HepG2 (cell line): ENCODE results near the gene DDHD1. TPM values are rescaled to one million over a fixed set of nuclear protein-coding genes. Genes with fewer than 3 reads are reported as not detected.

Source experiments
- ATAC-seq: fragments of 200-7000 bp; cut with Tn5 transposase; 3 replicates; pipeline ENCODE4 v1.9.1; 2020; ENCODE audit warnings: mild to moderate bottlenecking, moderate library complexity
- BruUV-seq: library from RNA; stranded (reverse); fragments of 400-500 nt; replicated peaks from 2 replicates; lab custom pipeline; 2021; lab: Mats Ljungman, UMichigan
- CTCF ChIA-PET: fragments of 300-600 bp; formaldehyde crosslinking; extraction: SDS; loops from one replicate; lab custom pipeline; 2021; ENCODE audit warnings: low total read pairs, inconsistent platforms, low intra/inter-chr PET ratio; lab: Yijun Ruan, JAX
- POLR2A ChIA-PET: fragments of 350-600 bp; sonication (Branson Sonifier 250); formaldehyde crosslinking; loops from one replicate; lab custom pipeline; 2020; ENCODE audit warnings: antibody characterized with exemption, inconsistent platforms; lab: Yijun Ruan, JAX
- DNase-seq: peaks from one replicate; pipeline ENCODE4 v3.0.0-alpha.2; 2015; ENCODE audit warnings: low spot score
- FAIRE-seq: peaks from 3 replicates; lab custom pipeline; 2011; peaks lifted over from hg19 to GRCh38; lab: Jason Lieb, UNC
- H2AFZ ChIP-seq: one replicate; pipeline ENCODE4 v1.6.1; 2011; ENCODE audit warnings: low read length, inconsistent platforms
- H3K27ac ChIP-seq: fragments of 300-600 bp; 3 replicates; pipeline ENCODE4 v1.8.0; 2011; ENCODE audit warnings: mixed run types, mild to moderate bottlenecking, mixed read lengths, low read length, inconsistent platforms; ENCODE audit not compliant: insufficient read depth; ENCODE audit errors: extremely low read length
- H3K27me3 ChIP-seq, 2 experiments: fragments of 200-600 bp in 1 of 2; 2 replicates in 1 of 2; 3 replicates in 1 of 2; pipeline versions ENCODE4 v1.6.0 to v1.8.0; 2011; ENCODE audit warnings: low read length in 2 of 2, mild to moderate bottlenecking in 2 of 2, moderate library complexity in 2 of 2, inconsistent platforms in 1 of 2; ENCODE audit not compliant: insufficient read depth in 2 of 2, control insufficient read depth in 1 of 2
- H3K36me3 ChIP-seq, 2 experiments: fragments of 200-600 bp in 1 of 2; replicated peaks in 1 of 2; 2 replicates in 1 of 2; 3 replicates in 1 of 2; pipeline versions ENCODE4 v1.5.1 to v1.8.0; 2011; ENCODE audit warnings: low read length in 2 of 2, inconsistent platforms in 1 of 2; ENCODE audit not compliant: insufficient read depth in 2 of 2, control insufficient read depth in 1 of 2
- H3K4me1 ChIP-seq: 2 replicates; pipeline ENCODE4 v1.5.1; 2012; ENCODE audit warnings: low read length, inconsistent platforms; ENCODE audit not compliant: insufficient read depth
- H3K4me2 ChIP-seq: 2 replicates; pipeline ENCODE4 v1.6.0; 2011; ENCODE audit warnings: low read depth, low read length, inconsistent platforms
- H3K4me3 ChIP-seq, 3 experiments: fragments of 200-600 bp in 1 of 3; sonication (generic), shearing (Covaris generic) in 1 of 3; replicated peaks in 1 of 3; 2 replicates each; pipeline ENCODE4 v1.5.1; 2011 to 2016; ENCODE audit warnings: low read length in 3 of 3, inconsistent platforms in 2 of 3, low read depth in 2 of 3, mild to moderate bottlenecking in 2 of 3, control low read depth in 1 of 3, mixed read lengths in 1 of 3; ENCODE audit not compliant: insufficient read depth in 1 of 3
- H3K79me2 ChIP-seq: one replicate; pipeline ENCODE4 v1.6.1; 2011; ENCODE audit warnings: low read length, inconsistent platforms; ENCODE audit not compliant: insufficient read depth
- H3K9ac ChIP-seq: 2 replicates; pipeline ENCODE4 v1.6.0; 2011; ENCODE audit warnings: mild to moderate bottlenecking, low read depth, low read length, inconsistent platforms; ENCODE audit not compliant: insufficient read depth
- H3K9me3 ChIP-seq: 2 replicates; pipeline ENCODE4 v1.5.1; 2012; ENCODE audit warnings: mild to moderate bottlenecking, low read length
- H4K20me1 ChIP-seq: 2 replicates; pipeline ENCODE4 v1.6.0; 2011; ENCODE audit warnings: inconsistent platforms, mild to moderate bottlenecking, low read length, moderate library complexity; ENCODE audit not compliant: insufficient read depth
- CBX5 ChIP-seq: sonication (generic); formaldehyde crosslinking; IDR thresholded peaks from 2 replicates; pipeline ENCODE4 v1.4.0; 2020; ENCODE audit warnings: missing genetic modification reagents, borderline replicate concordance
- KAT2B ChIP-seq: fragments of 150-350 bp; IDR thresholded peaks from 2 replicates; pipeline ENCODE4 v1.6.1; 2014; ENCODE audit warnings: low read depth, low read length, borderline replicate concordance
- MIER2 ChIP-seq: IDR thresholded peaks from 2 replicates; pipeline ENCODE4 v1.6.1; 2016; ENCODE audit warnings: missing biosample characterization, missing genetic modification reagents
- MXI1 ChIP-seq: IDR thresholded peaks from 3 replicates; pipeline ENCODE4 v1.6.1; 2012; ENCODE audit warnings: low read depth, low read length, inconsistent platforms, borderline replicate concordance
- RAD21 ChIP-seq: fragments of 450-650 bp; formaldehyde crosslinking; IDR thresholded peaks from 2 replicates; pipeline ENCODE4 v1.5.0; 2020; ENCODE audit warnings: mild to moderate bottlenecking
- SMAD3 ChIP-seq: sonication (generic); formaldehyde crosslinking; IDR thresholded peaks from 2 replicates; pipeline ENCODE4 v1.4.0; 2020; ENCODE audit warnings: missing genetic modification reagents
- SP140L ChIP-seq: sonication (generic); formaldehyde crosslinking; IDR thresholded peaks from 2 replicates; pipeline ENCODE4 v1.4.0; 2020; ENCODE audit warnings: missing genetic modification reagents, borderline replicate concordance
- WGBS: methylation state at CpG from one replicate; pipeline ENCODE4 v1.1.6; 2017; ENCODE audit warnings: low lambda C conversion rate; 5-methylcytosine and 5-hydroxymethylcytosine counted together
- in situ Hi-C: cut with HindIII; loops from 2 replicates; pipeline ENCODE4 v1.10.0; 2017; ENCODE audit warnings: low pct_unique_long_range_greater_than_20kb; ENCODE audit not compliant: extremely low pct_ligation_motif_present
- intact Hi-C: fragments of 100-400 bp; cut with micrococcal nuclease; formaldehyde crosslinking; loops from one replicate; pipeline ENCODE4 v1.10.0; 2022; ENCODE audit not compliant: unreplicated experiment
- polyA plus RNA-seq, 8 experiments: library from polyadenylated mRNA; depleted of rRNA in 3 of 8; stranded (reverse) in 7 of 8; unstranded in 1 of 8; fragments of >200 nt; fragmentation: Illumina TruSeq in 4 of 8; extraction: Trizol in 4 of 8; gene quantifications; 2 replicates each; pipeline versions ENCODE4 v1.2.1 to v1.2.3, GENCODE V29; 2011 to 2016; ENCODE audit warnings: low read depth in 4 of 8, missing spikeins in 1 of 8, mixed read lengths in 1 of 8; ENCODE audit not compliant: insufficient read depth in 1 of 8
- total RNA-seq, 5 experiments: library from RNA; depleted of rRNA; stranded (reverse); fragments of >200 nt; fragmentation: Illumina TruSeq; extraction: Trizol; gene quantifications; 2 replicates each; pipeline ENCODE4 v1.2.3, GENCODE V29; 2016; ENCODE audit warnings: low read depth in 1 of 5
- TF ChIP-seq, protein P1 (sequence below): sonication (generic); formaldehyde crosslinking; IDR thresholded peaks from 2 replicates; pipeline ENCODE4 v1.4.0; 2020; ENCODE audit warnings: missing genetic modification reagents, mild to moderate bottlenecking, borderline replicate concordance

DDHD1 gene
- total and polyA plus RNA-seq, 2 of the 13 experiments (the other 11 are each of a cell fraction or from before 2014, with no cell fraction given): 4.6 to 8.3 TPM

- TF ChIP-seq KAT2B (no peak), SMAD3 (CRISPR knock-in tag) (no peak), CBX5 (CRISPR knock-in tag) (no peak), SP140L (CRISPR knock-in tag) (no peak), RAD21 (CRISPR knock-in tag) (no peak), MXI1 (no peak), MIER2 (no peak)
- TF ChIP-seq, protein P1, sequence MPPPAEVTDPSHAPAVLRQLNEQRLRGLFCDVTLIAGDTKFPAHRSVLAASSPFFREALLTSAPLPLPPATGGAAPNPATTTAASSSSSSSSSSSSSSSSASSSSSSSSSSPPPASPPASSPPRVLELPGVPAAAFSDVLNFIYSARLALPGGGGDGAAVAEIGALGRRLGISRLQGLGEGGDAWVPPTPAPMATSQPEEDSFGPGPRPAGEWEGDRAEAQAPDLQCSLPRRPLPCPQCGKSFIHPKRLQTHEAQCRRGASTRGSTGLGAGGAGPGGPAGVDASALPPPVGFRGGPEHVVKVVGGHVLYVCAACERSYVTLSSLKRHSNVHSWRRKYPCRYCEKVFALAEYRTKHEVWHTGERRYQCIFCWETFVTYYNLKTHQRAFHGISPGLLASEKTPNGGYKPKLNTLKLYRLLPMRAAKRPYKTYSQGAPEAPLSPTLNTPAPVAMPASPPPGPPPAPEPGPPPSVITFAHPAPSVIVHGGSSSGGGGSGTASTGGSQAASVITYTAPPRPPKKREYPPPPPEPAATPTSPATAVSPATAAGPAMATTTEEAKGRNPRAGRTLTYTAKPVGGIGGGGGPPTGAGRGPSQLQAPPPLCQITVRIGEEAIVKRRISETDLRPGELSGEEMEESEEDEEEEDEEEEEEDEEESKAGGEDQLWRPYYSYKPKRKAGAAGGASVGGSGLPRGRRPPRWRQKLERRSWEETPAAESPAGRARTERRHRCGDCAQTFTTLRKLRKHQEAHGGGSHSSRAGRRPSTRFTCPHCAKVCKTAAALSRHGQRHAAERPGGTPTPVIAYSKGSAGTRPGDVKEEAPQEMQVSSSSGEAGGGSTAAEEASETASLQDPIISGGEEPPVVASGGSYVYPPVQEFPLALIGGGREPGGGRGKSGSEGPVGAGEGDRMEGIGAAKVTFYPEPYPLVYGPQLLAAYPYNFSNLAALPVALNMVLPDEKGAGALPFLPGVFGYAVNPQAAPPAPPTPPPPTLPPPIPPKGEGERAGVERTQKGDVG (CRISPR knock-in tag): no peak
- Histone ChIP-seq H3K27me3 (no peaks in the 10 kb centered on the region), H3K4me2 (no peak overlapping the region), H3K79me2 (no peaks in the 10 kb centered on the region), H3K9ac (no peak overlapping the region), H4K20me1 (no peaks in the 10 kb centered on the region), H3K9me3 (peaks cover 15% of the 10 kb centered on the region), H3K4me1 (peaks cover 18% of the 10 kb centered on the region), H2AFZ (no peak overlapping the region), H3K36me3 (no peaks in the 10 kb centered on the region), H3K4me3 (no peak overlapping the region), H3K27ac (no peak overlapping the region)
- FAIRE-seq: no peak
- POLR2A ChIA-PET: no interaction called here
- in situ Hi-C loops (no loop called here), intact Hi-C loops (no loop called here)
- BruUV-seq: no TSS peak
- ATAC-seq: no peak
- DNase-seq: no peak
- CTCF ChIA-PET: no interaction called here
- 87% methylated on average over 1 of the region's 1 CpG for WGBS
Observed at GRCh38 chr14:53106768-53107167, 46.4 kb downstream of the DDHD1 start.
